Epithelial cell of esophagus (primary cell): ENCODE results near the gene SFRP2.
A peak's percentile ranks its signal among the peaks of the same experiment; 100 is the strongest.

Experiments used
- DNase-seq: peaks from one replicate; pipeline ENCODE4 v3.0.0; 2010; ENCODE audit warnings: low read depth
- H3K4me3 ChIP-seq: 2 replicates; pipeline ENCODE4 v1.5.1; 2011; ENCODE audit warnings: mild to moderate bottlenecking, low read length, control low read depth
- TF ChIP-seq, protein P1 (sequence below): IDR thresholded peaks from 2 replicates; pipeline ENCODE4 v1.5.1; 2011; ENCODE audit warnings: low read depth, mild to moderate bottlenecking, low read length, control low read depth, inconsistent platforms; ENCODE audit not compliant: insufficient read depth; ENCODE audit errors: missing control alignments

The SFRP2 gene

DNA sequence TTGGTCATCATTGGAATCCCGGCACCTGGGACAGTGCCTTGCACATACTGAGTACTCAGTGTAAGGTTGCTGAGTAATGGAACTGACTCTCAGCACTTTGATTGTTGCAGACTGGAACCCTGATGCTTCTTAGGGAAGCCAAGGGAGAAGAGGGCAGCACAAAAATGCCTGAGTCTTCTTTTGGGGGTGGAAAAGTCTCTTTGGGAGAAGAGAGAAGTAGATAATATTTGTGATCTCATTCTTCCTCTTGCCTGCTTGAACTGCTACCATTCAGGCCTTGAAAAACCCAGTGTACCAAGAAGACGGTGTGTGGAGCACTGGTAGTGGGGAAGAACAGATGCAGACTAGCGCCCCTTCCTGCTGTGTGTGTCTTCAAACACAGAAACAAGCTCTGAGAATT lies 12.3 kb downstream of the SFRP2 start:
- H3K4me3 ChIP-seq = no peak overlapping the region
- TF ChIP-seq, protein P1, sequence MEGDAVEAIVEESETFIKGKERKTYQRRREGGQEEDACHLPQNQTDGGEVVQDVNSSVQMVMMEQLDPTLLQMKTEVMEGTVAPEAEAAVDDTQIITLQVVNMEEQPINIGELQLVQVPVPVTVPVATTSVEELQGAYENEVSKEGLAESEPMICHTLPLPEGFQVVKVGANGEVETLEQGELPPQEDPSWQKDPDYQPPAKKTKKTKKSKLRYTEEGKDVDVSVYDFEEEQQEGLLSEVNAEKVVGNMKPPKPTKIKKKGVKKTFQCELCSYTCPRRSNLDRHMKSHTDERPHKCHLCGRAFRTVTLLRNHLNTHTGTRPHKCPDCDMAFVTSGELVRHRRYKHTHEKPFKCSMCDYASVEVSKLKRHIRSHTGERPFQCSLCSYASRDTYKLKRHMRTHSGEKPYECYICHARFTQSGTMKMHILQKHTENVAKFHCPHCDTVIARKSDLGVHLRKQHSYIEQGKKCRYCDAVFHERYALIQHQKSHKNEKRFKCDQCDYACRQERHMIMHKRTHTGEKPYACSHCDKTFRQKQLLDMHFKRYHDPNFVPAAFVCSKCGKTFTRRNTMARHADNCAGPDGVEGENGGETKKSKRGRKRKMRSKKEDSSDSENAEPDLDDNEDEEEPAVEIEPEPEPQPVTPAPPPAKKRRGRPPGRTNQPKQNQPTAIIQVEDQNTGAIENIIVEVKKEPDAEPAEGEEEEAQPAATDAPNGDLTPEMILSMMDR = no peak
- DNase-seq = no peak

DNA sequence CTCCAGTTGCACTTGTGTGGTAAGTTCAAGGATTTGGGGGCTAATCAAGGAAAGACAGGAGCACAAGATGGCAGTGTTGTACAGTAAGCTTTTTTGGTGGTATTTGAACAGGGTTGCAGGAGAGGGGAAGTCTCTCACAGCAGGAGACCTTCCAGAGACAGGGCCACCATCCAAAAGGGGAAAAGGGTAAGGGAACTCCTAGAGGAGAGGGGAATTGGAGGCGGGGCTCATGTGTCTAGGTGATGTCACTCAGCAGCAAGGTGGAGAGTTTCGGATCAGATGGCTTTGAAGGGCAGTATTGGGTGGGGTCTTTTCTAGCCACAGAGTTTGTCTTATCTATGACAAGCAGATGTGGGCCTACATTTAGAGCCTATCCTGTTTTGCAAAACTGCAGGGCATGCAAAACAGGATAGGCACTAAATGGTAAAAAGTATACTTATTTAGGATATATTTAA lies 15.6 kb downstream of the SFRP2 start:
- TF ChIP-seq, protein P1 = no peak
- no peak for DNase-seq
- no peak overlapping the region for H3K4me3 ChIP-seq

DNA sequence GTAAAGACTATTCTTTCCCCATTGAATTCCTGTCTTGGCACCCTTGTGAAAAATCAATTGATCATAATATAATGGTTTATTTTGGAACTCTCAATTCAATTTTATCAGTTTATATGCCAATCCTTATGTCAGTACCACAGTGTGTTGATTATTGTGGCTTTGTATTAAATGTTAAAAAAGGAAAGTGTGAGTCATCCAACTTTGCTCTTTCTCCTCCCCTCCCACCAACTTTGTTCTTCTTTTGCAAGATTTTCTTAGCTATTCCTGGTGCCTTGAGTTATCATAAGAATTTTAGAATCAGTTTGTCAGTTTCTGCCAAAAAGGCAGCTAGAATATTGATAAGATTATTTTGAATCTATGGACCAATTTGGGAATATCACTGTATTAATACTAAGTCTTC lies 17.8 kb downstream of the SFRP2 start:
- no peak for DNase-seq
- no peak overlapping the region for H3K4me3 ChIP-seq
- TF ChIP-seq, protein P1 = no peak

DNA sequence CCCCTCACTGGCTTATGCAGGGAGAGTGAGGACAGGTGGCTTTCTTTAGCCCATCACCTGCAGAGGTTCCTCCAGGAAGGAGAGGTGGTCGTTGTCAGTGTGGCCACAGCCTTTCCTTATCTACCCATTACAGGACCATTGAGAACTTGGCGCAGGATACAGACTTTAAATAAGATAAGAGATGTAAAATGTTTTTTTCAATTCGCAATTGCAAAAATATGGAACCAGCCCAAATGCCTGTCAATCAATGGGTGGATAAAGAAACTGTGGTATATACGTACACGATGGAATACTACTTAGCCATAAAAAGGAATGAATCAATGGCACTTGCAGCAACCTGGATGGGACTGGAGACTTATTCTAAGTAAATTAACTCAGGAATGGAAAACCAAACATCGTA lies 22.1 kb downstream of the SFRP2 start:
- DNase-seq = no peak
- no peak overlapping the region for H3K4me3 ChIP-seq
- TF ChIP-seq, protein P1 = no peak

DNA sequence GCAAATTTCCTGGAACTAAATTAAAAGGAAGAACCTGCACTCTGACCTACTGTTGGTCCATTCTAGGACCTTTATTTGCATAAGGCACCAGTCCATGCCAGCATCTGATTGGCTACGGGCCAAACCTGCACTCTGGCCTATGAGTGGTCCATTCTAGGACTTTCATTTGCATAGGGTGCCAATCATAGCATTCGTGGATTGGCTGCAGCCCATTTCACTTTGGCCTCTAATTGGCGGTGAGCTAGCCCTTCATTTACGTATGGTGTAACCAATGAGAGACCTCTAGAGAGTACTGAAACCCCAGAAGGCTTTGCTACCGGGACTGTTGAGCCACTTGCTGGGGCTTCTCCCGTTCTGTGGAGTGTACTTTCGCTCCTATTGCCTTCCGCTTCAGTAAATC lies 23.0 kb downstream of the SFRP2 start:
- TF ChIP-seq, protein P1 = no peak
- H3K4me3 ChIP-seq = no peak overlapping the region

DNA sequence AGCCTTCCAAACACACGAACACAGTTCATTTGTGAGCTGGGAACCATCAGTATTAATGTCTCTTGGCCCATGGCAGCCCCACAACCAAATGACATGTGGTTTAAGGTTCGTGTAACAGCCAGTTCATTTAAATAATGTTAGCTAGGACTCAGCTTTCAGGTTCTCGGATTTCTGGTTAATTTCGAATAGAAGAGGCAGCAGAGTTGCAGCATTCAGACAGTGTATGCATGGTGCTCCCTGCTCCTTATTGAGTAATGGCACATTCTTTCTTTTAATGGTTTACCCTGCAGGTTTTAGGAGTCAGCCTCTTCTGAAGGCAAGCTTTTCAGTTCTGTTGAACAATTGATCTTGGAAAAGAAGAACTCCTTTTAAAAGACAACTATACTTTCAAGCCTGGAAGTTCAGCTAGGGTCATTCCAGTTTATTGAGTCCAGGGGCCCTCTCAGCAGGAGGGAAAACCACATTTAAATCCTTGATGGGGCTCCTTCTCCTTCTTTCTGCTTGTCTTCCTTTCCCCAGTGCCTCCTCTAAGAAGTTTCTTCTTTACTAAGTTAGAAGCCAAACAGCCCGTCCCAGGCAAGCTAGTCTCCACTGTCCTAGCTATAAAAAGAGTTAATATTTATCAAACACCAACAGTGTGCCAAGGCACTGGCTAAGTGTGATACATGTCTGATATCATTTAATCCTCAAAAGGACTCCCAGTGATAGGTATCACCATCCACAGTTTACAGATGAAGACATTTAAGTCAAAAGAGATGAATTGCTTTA lies 24.1 kb downstream of the SFRP2 start:
- no peak for DNase-seq
- TF ChIP-seq, protein P1 = no peak

More for the DNA sequence above, 23.0 kb downstream of the SFRP2 start:
- DNase-seq = no peak

DNA sequence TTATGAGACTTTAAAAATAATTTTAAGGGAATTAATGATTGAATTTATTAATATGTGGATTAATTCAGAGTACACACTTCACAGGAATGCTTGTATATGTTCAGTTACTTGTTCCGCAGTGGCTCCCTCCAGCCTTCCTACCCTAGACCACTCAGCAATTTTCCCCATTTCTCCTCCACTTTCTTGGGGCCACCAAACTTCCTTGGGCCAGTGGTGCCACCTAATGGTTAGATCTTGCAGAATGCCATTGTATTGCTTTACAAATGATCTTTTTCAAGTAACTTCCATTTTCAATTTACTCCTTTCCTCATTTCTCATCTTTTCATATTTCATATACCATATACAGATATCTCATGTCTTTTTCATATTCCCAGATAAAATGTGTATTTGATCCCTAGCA lies 25.5 kb downstream of the SFRP2 start:
- H3K4me3 ChIP-seq = no peak overlapping the region
- TF ChIP-seq, protein P1 = peak; percentile 35
- peak; percentile 21 for DNase-seq

More for the DNA sequence above, 24.1 kb downstream of the SFRP2 start:
- no peak overlapping the region for H3K4me3 ChIP-seq
